Measurements from ENCODE around the gene DAND5.

DAND5 gene

GRCh38 chr19:13008926-13009787 lies 39.8 kb downstream of the DAND5 start:
- DNase-seq (ENCODE audit: low spot score): no peak

- no peak for DNase-seq (ENCODE audit: low spot score)
Observed at GRCh38 chr19:13010038-13010991, 40.9 kb downstream of the DAND5 start.

- no peak for DNase-seq (ENCODE audit: low spot score)
Observed at GRCh38 chr19:13010992-13011652, 41.7 kb downstream of the DAND5 start.

- DNase-seq (ENCODE audit: low spot score): no peak
Observed at GRCh38 chr19:13011653-13012389, 42.4 kb downstream of the DAND5 start.

- no peak for DNase-seq (ENCODE audit: low spot score)
Observed at GRCh38 chr19:13012390-13012689, 43.0 kb downstream of the DAND5 start.

- no peak for DNase-seq (ENCODE audit: low spot score)
Observed at GRCh38 chr19:13012690-13013608, 43.6 kb downstream of the DAND5 start.

GRCh38 chr19:13013649-13014048 lies 44.3 kb downstream of the DAND5 start:
- no peak for DNase-seq (ENCODE audit: low spot score)

- DNase-seq (ENCODE audit: low spot score): no peak
Observed at GRCh38 chr19:13014101-13014920, 44.9 kb downstream of the DAND5 start.

GRCh38 chr19:13014921-13015280 lies 45.5 kb downstream of the DAND5 start:
- no peak for DNase-seq (ENCODE audit: low spot score)

- no peak for DNase-seq (ENCODE audit: low spot score)
Observed at GRCh38 chr19:13015361-13016223, 46.2 kb downstream of the DAND5 start.

- no peak for DNase-seq (ENCODE audit: low spot score)
Observed at GRCh38 chr19:13016245-13016627, 46.9 kb downstream of the DAND5 start.

GRCh38 chr19:13016628-13017305 lies 47.4 kb downstream of the DAND5 start:
- DNase-seq (ENCODE audit: low spot score): no peak

GRCh38 chr19:13017306-13018034 lies 48.1 kb downstream of the DAND5 start:
- DNase-seq (ENCODE audit: low spot score): no peak

GRCh38 chr19:13018035-13018914 lies 48.9 kb downstream of the DAND5 start:
- DNase-seq (ENCODE audit: low spot score): no peak

- no peak for DNase-seq (ENCODE audit: low spot score)
Observed at GRCh38 chr19:13019332-13019731, 50.0 kb downstream of the DAND5 start.

GRCh38 chr19:13020002-13020414 lies 50.6 kb downstream of the DAND5 start:
- DNase-seq (ENCODE audit: low spot score): no peak

Data from iPS-NIHi11 (cell line).